ENCODE data around the gene ATG10. TPM values are rescaled to one million over a fixed set of nuclear protein-coding genes. Genes with fewer than 3 reads are reported as not detected.

ATG10 gene
- total RNA-seq, 1 donor from 2014 or later, result 6.0 TPM

DNA sequence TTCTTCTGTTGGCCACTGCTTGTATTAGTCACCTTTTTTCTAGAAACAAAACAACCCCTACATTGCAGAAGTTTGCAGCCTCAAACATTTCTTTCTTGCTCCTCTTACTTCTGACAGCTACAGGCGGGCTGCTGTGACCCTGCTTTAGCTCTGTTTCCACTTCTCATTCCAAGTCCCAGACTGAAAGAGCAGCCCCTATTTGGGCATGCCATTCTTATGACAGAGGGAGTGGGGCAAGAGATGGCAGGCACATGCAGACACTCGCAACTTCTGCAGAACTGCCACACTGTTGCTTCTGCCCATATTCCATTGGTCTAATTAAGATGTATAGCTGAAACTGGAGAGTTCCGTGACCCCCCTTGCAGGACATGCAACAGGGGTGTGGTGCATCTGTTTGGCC lies 325.9 kb downstream of the ATG10 start:
- no peak for DNase-seq
- no peaks in the 10 kb centered on the region for H3K9me3 ChIP-seq (replicated peaks)
- H3K36me3 ChIP-seq, result no peaks in the 10 kb centered on the region
- H3K27ac ChIP-seq (replicated peaks), result no peak overlapping the region
- TF ChIP-seq, protein P1, sequence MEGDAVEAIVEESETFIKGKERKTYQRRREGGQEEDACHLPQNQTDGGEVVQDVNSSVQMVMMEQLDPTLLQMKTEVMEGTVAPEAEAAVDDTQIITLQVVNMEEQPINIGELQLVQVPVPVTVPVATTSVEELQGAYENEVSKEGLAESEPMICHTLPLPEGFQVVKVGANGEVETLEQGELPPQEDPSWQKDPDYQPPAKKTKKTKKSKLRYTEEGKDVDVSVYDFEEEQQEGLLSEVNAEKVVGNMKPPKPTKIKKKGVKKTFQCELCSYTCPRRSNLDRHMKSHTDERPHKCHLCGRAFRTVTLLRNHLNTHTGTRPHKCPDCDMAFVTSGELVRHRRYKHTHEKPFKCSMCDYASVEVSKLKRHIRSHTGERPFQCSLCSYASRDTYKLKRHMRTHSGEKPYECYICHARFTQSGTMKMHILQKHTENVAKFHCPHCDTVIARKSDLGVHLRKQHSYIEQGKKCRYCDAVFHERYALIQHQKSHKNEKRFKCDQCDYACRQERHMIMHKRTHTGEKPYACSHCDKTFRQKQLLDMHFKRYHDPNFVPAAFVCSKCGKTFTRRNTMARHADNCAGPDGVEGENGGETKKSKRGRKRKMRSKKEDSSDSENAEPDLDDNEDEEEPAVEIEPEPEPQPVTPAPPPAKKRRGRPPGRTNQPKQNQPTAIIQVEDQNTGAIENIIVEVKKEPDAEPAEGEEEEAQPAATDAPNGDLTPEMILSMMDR (IDR thresholded peaks at IDR 0.05; ENCODE audit: borderline replicate concordance), result no peak
- intact Hi-C loops (cut with micrococcal nuclease), result no loop called here
- no peak overlapping the region for H3K4me3 ChIP-seq
- no peaks in the 10 kb centered on the region for H3K27me3 ChIP-seq (ENCODE audit: low read depth)
- H3K4me1 ChIP-seq, result no peaks in the 10 kb centered on the region

DNA sequence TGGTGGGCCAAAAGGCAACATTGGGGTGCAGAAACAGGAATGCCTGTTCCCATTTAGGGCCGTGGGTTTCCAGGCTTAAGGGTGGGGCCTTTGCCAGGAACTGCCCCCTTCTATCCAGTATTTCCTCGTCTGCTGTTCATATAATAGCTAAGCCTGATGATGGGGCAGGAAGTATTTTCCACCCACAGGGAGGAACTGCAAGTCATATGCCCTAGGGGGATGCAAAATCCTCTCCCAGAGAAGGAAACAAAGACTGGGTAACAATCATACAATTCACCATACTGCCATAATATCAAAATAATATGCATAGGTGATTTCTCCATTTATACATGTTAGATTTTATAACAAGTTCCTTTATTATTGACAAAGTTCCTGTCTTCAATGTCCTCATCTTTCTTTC lies 326.8 kb downstream of the ATG10 start:
- Histone ChIP-seq H3K4me3 (no peak overlapping the region), H3K9me3 (replicated peaks) (no peaks in the 10 kb centered on the region), H3K4me1 (no peaks in the 10 kb centered on the region), H3K36me3 (no peaks in the 10 kb centered on the region), H3K27ac (replicated peaks) (no peak overlapping the region), H3K27me3 (ENCODE audit: low read depth) (no peaks in the 10 kb centered on the region)
- TF ChIP-seq, protein P1 (IDR thresholded peaks at IDR 0.05; ENCODE audit: borderline replicate concordance), result no peak
- intact Hi-C loops (cut with micrococcal nuclease), result no loop called here
- DNase-seq, result no peak

DNA sequence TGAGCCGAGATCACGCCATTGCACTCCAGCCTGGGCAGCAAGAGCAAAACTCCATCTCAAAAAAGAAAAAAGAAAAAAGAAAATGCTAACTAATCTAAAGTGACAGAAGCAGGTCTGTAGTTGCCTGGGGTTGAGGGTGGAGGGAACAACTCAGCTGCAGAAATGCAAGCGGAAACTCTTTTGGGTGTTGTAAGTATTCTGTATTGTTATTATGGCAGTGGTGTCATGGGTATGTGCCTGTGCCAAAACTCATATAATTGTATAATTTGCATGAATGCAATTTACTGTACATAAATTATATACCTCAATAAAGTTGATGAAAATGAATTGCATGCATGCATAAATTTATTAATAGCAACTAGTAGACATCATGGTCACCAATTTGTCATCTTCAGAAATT lies 329.4 kb downstream of the ATG10 start:
- no peak for DNase-seq
- TF ChIP-seq, protein P1 (IDR thresholded peaks at IDR 0.05; ENCODE audit: borderline replicate concordance), result no peak
- Histone ChIP-seq H3K9me3 (replicated peaks) (no peaks in the 10 kb centered on the region), H3K36me3 (peaks cover 9% of the 10 kb centered on the region), H3K27ac (replicated peaks) (no peak overlapping the region), H3K4me1 (no peaks in the 10 kb centered on the region), H3K4me3 (no peak overlapping the region), H3K27me3 (ENCODE audit: low read depth) (no peaks in the 10 kb centered on the region)
- intact Hi-C loops (cut with micrococcal nuclease), result no loop called here

Other genes with a start within 250 kb of the ATG10 start
- 40.7 TPM for gene SSBP2, start 220.9 kb upstream of the ATG10 start, total RNA-seq

Measured in left ventricle myocardium inferior (tissue), 1 donor.